Right lobe of liver (tissue), 4 donors: Measurements from ENCODE around the gene CDCP2.

Experiments used
- POLR2A ChIP-seq: fragments of 450-650 bp; IDR thresholded peaks from one replicate; pipeline ENCODE4 v1.6.1; 2017; ENCODE audit warnings: antibody characterized with exemption, mild to moderate bottlenecking
- TF ChIP-seq, protein P1 (sequence below), 4 donors: fragments of 200-600 bp in 3 of 4; fragments of 450-650 bp in 1 of 4; IDR thresholded peaks; one replicate each; pipeline versions ENCODE4 v1.5.1 to v1.8.0; 2016 to 2022; ENCODE audit warnings: antibody characterized with exemption in 4 of 4, mild to moderate bottlenecking in 2 of 4
- donor health status: DM: no; HTN: no; CAD: no.
- donor health status: DM: no; HTN: no; CAD: no.
- donor health status: DM: no; HTN: yes; CAD: no.

DNA sequence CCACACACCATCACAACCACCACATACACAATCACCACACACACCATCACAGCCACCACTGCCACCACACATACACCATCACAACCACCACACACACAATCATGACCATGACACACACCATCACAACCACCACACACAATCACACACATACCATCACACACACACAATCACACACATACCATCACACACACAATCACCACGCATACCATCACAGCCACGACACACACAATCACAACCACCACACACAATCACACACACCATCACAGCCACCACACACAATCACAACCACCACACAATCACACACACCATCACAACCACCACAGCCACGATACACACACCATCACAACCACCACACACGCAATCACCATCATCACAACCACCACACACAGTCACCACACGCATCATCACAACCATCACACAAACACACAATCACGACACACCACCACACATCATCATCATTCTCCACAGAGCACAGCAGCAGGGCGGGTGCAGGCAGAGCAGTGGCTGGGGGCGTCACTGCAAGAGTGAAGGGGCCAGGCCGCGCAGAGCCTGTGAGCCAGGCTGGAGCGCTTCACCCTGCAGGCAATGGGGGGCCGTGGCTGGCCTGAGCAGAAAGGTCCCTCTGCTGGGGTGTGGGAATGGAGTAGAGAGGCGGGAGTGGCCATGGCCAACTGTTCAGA lies 32.6 kb downstream of the CDCP2 start:
- TF ChIP-seq, protein P1, sequence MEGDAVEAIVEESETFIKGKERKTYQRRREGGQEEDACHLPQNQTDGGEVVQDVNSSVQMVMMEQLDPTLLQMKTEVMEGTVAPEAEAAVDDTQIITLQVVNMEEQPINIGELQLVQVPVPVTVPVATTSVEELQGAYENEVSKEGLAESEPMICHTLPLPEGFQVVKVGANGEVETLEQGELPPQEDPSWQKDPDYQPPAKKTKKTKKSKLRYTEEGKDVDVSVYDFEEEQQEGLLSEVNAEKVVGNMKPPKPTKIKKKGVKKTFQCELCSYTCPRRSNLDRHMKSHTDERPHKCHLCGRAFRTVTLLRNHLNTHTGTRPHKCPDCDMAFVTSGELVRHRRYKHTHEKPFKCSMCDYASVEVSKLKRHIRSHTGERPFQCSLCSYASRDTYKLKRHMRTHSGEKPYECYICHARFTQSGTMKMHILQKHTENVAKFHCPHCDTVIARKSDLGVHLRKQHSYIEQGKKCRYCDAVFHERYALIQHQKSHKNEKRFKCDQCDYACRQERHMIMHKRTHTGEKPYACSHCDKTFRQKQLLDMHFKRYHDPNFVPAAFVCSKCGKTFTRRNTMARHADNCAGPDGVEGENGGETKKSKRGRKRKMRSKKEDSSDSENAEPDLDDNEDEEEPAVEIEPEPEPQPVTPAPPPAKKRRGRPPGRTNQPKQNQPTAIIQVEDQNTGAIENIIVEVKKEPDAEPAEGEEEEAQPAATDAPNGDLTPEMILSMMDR (IDR thresholded peaks at IDR 0.05): no peak
- no peak for TF ChIP-seq POLR2A
